ENCODE results near the gene ZNF277. TPM values are rescaled to one million over a fixed set of nuclear protein-coding genes. Genes with fewer than 3 reads are reported as not detected.

Gene ZNF277
- polyA plus RNA-seq, 2 donors, result 10.3 to 14.5 TPM

GRCh38 chr7:112167147-112167546 is 39.3 kb upstream of the ZNF277 start:
- 79 to 83% methylated on average over 3 of the region's 3 CpGs for WGBS, 2 donors
- Histone ChIP-seq H3K9me3 (ENCODE audit: control insufficient read depth in 2 of 2, insufficient read depth in 1 of 2, low read depth in 1 of 2, low read length in 1 of 2) (no peaks in the 10 kb centered on the region), H3K36me3 (ENCODE audit: control insufficient read depth in 2 of 2, insufficient read depth in 2 of 2, low read length in 1 of 2) (no peaks in the 10 kb centered on the region), H3K27me3 (ENCODE audit: control insufficient read depth in 1 of 2, insufficient read depth in 2 of 2, low read length in 2 of 2) (no peaks in the 10 kb centered on the region), H3K27ac (ENCODE audit: low read depth in 2 of 2, low read length in 1 of 2) (no peak overlapping the region), H3K4me1 (ENCODE audit: control insufficient read depth in 2 of 2, insufficient read depth in 2 of 2, low read length in 1 of 2) (no peaks in the 10 kb centered on the region), H3K4me3 (ENCODE audit: low read depth in 1 of 2, low read length in 2 of 2) (no peak overlapping the region)

- Histone ChIP-seq H3K4me3 (ENCODE audit: low read depth in 1 of 2, low read length in 2 of 2) (no peak overlapping the region), H3K27ac (ENCODE audit: low read depth in 2 of 2, low read length in 1 of 2) (no peak overlapping the region), H3K36me3 (ENCODE audit: control insufficient read depth in 2 of 2, insufficient read depth in 2 of 2, low read length in 1 of 2) (no peaks in the 10 kb centered on the region), H3K27me3 (ENCODE audit: control insufficient read depth in 1 of 2, insufficient read depth in 2 of 2, low read length in 2 of 2) (no peaks in the 10 kb centered on the region), H3K4me1 (ENCODE audit: control insufficient read depth in 2 of 2, insufficient read depth in 2 of 2, low read length in 1 of 2) (no peaks in the 10 kb centered on the region), H3K9me3 (ENCODE audit: control insufficient read depth in 2 of 2, insufficient read depth in 1 of 2, low read depth in 1 of 2, low read length in 1 of 2) (no peaks in the 10 kb centered on the region)
- WGBS, 2 donors, result 87 to 93% methylated on average over 2 of the region's 2 CpGs
Measured at GRCh38 chr7:112168915-112169314, 37.6 kb upstream of the ZNF277 start.

GRCh38 chr7:112171673-112172072 is 34.8 kb upstream of the ZNF277 start:
- H3K4me3 ChIP-seq (ENCODE audit: low read depth in 1 of 2, low read length in 2 of 2), result no peak overlapping the region
- WGBS, 2 donors, result 96 to 100% methylated on average over 1 of the region's 1 CpG
- no peak overlapping the region for H3K27ac ChIP-seq (ENCODE audit: low read depth in 2 of 2, low read length in 1 of 2)
- H3K36me3 ChIP-seq (ENCODE audit: control insufficient read depth in 2 of 2, insufficient read depth in 2 of 2, low read length in 1 of 2), result no peaks in the 10 kb centered on the region
- H3K4me1 ChIP-seq (ENCODE audit: control insufficient read depth in 2 of 2, insufficient read depth in 2 of 2, low read length in 1 of 2), result no peaks in the 10 kb centered on the region
- H3K27me3 ChIP-seq (ENCODE audit: control insufficient read depth in 1 of 2, insufficient read depth in 2 of 2, low read length in 2 of 2), result no peaks in the 10 kb centered on the region
- H3K9me3 ChIP-seq (ENCODE audit: control insufficient read depth in 2 of 2, insufficient read depth in 1 of 2, low read depth in 1 of 2, low read length in 1 of 2), result no peaks in the 10 kb centered on the region

GRCh38 chr7:112172870-112173567 is 33.5 kb upstream of the ZNF277 start:
- H3K9me3 ChIP-seq (ENCODE audit: control insufficient read depth in 2 of 2, insufficient read depth in 1 of 2, low read depth in 1 of 2, low read length in 1 of 2), result no peaks in the 10 kb centered on the region
- H3K27ac ChIP-seq (ENCODE audit: low read depth in 2 of 2, low read length in 1 of 2), result no peak overlapping the region
- no peaks in the 10 kb centered on the region for H3K4me1 ChIP-seq (ENCODE audit: control insufficient read depth in 2 of 2, insufficient read depth in 2 of 2, low read length in 1 of 2)
- no peaks in the 10 kb centered on the region for H3K36me3 ChIP-seq (ENCODE audit: control insufficient read depth in 2 of 2, insufficient read depth in 2 of 2, low read length in 1 of 2)
- no peak overlapping the region for H3K4me3 ChIP-seq (ENCODE audit: low read depth in 1 of 2, low read length in 2 of 2)
- H3K27me3 ChIP-seq (ENCODE audit: control insufficient read depth in 1 of 2, insufficient read depth in 2 of 2, low read length in 2 of 2), result no peaks in the 10 kb centered on the region
- 73 to 76% methylated on average over 8 of the region's 8 CpGs for WGBS, 2 donors

- WGBS, 2 donors, result 70 to 78% methylated on average over 4 of the region's 4 CpGs
- Histone ChIP-seq H3K27me3 (ENCODE audit: control insufficient read depth in 1 of 2, insufficient read depth in 2 of 2, low read length in 2 of 2) (no peaks in the 10 kb centered on the region), H3K27ac (ENCODE audit: low read depth in 2 of 2, low read length in 1 of 2) (no peak overlapping the region), H3K4me1 (ENCODE audit: control insufficient read depth in 2 of 2, insufficient read depth in 2 of 2, low read length in 1 of 2) (no peaks in the 10 kb centered on the region), H3K36me3 (ENCODE audit: control insufficient read depth in 2 of 2, insufficient read depth in 2 of 2, low read length in 1 of 2) (no peaks in the 10 kb centered on the region), H3K9me3 (ENCODE audit: control insufficient read depth in 2 of 2, insufficient read depth in 1 of 2, low read depth in 1 of 2, low read length in 1 of 2) (no peaks in the 10 kb centered on the region), H3K4me3 (ENCODE audit: low read depth in 1 of 2, low read length in 2 of 2) (no peak overlapping the region)
Measured at GRCh38 chr7:112173568-112173905, 33.0 kb upstream of the ZNF277 start.

GRCh38 chr7:112174192-112174591 is 32.3 kb upstream of the ZNF277 start:
- no peaks in the 10 kb centered on the region for H3K27me3 ChIP-seq (ENCODE audit: control insufficient read depth in 1 of 2, insufficient read depth in 2 of 2, low read length in 2 of 2)
- no peaks in the 10 kb centered on the region for H3K9me3 ChIP-seq (ENCODE audit: control insufficient read depth in 2 of 2, insufficient read depth in 1 of 2, low read depth in 1 of 2, low read length in 1 of 2)
- no peak overlapping the region for H3K4me3 ChIP-seq (ENCODE audit: low read depth in 1 of 2, low read length in 2 of 2)
- no peaks in the 10 kb centered on the region for H3K36me3 ChIP-seq (ENCODE audit: control insufficient read depth in 2 of 2, insufficient read depth in 2 of 2, low read length in 1 of 2)
- no peak overlapping the region for H3K27ac ChIP-seq (ENCODE audit: low read depth in 2 of 2, low read length in 1 of 2)
- no peaks in the 10 kb centered on the region for H3K4me1 ChIP-seq (ENCODE audit: control insufficient read depth in 2 of 2, insufficient read depth in 2 of 2, low read length in 1 of 2)
- WGBS, 2 donors, result 88 to 90% methylated on average over 3 of the region's 3 CpGs

GRCh38 chr7:112176241-112176640 is 30.3 kb upstream of the ZNF277 start:
- WGBS, 2 donors, result 71 to 87% methylated on average over 2 of the region's 2 CpGs
- Histone ChIP-seq H3K4me3 (ENCODE audit: low read depth in 1 of 2, low read length in 2 of 2) (no peak overlapping the region), H3K9me3 (ENCODE audit: control insufficient read depth in 2 of 2, insufficient read depth in 1 of 2, low read depth in 1 of 2, low read length in 1 of 2) (no peaks in the 10 kb centered on the region), H3K4me1 (ENCODE audit: control insufficient read depth in 2 of 2, insufficient read depth in 2 of 2, low read length in 1 of 2) (no peaks in the 10 kb centered on the region), H3K36me3 (ENCODE audit: control insufficient read depth in 2 of 2, insufficient read depth in 2 of 2, low read length in 1 of 2) (no peaks in the 10 kb centered on the region), H3K27ac (ENCODE audit: low read depth in 2 of 2, low read length in 1 of 2) (no peak overlapping the region), H3K27me3 (ENCODE audit: control insufficient read depth in 1 of 2, insufficient read depth in 2 of 2, low read length in 2 of 2) (no peaks in the 10 kb centered on the region)

GRCh38 chr7:112176693-112177415 is 29.6 kb upstream of the ZNF277 start:
- 92 to 94% methylated on average over 5 of the region's 5 CpGs for WGBS, 2 donors
- no peak overlapping the region for H3K4me3 ChIP-seq (ENCODE audit: low read depth in 1 of 2, low read length in 2 of 2)
- H3K9me3 ChIP-seq (ENCODE audit: control insufficient read depth in 2 of 2, insufficient read depth in 1 of 2, low read depth in 1 of 2, low read length in 1 of 2), result no peaks in the 10 kb centered on the region
- H3K27me3 ChIP-seq (ENCODE audit: control insufficient read depth in 1 of 2, insufficient read depth in 2 of 2, low read length in 2 of 2), result no peaks in the 10 kb centered on the region
- H3K27ac ChIP-seq (ENCODE audit: low read depth in 2 of 2, low read length in 1 of 2), result no peak overlapping the region
- H3K36me3 ChIP-seq (ENCODE audit: control insufficient read depth in 2 of 2, insufficient read depth in 2 of 2, low read length in 1 of 2), result no peaks in the 10 kb centered on the region
- H3K4me1 ChIP-seq (ENCODE audit: control insufficient read depth in 2 of 2, insufficient read depth in 2 of 2, low read length in 1 of 2), result no peaks in the 10 kb centered on the region

GRCh38 chr7:112180223-112180622 is 26.3 kb upstream of the ZNF277 start:
- no peak overlapping the region for H3K27ac ChIP-seq (ENCODE audit: low read depth in 2 of 2, low read length in 1 of 2)
- no peaks in the 10 kb centered on the region for H3K27me3 ChIP-seq (ENCODE audit: control insufficient read depth in 1 of 2, insufficient read depth in 2 of 2, low read length in 2 of 2)
- 79 to 81% methylated on average over 4 of the region's 4 CpGs for WGBS, 2 donors

GRCh38 chr7:112182749-112183148 is 23.7 kb upstream of the ZNF277 start:
- Histone ChIP-seq H3K27ac (ENCODE audit: low read depth in 2 of 2, low read length in 1 of 2) (no peak overlapping the region), H3K4me1 (ENCODE audit: control insufficient read depth in 2 of 2, insufficient read depth in 2 of 2, low read length in 1 of 2) (no peaks in the 10 kb centered on the region), H3K36me3 (ENCODE audit: control insufficient read depth in 2 of 2, insufficient read depth in 2 of 2, low read length in 1 of 2) (no peaks in the 10 kb centered on the region), H3K9me3 (ENCODE audit: control insufficient read depth in 2 of 2, insufficient read depth in 1 of 2, low read depth in 1 of 2, low read length in 1 of 2) (no peaks in the 10 kb centered on the region), H3K4me3 (ENCODE audit: low read depth in 1 of 2, low read length in 2 of 2) (no peak overlapping the region), H3K27me3 (ENCODE audit: control insufficient read depth in 1 of 2, insufficient read depth in 2 of 2, low read length in 2 of 2) (no peaks in the 10 kb centered on the region)
- WGBS, 2 donors, result 79 to 81% methylated on average over 5 of the region's 5 CpGs

More at GRCh38 chr7:112180223-112180622, 26.3 kb upstream of the ZNF277 start:
- no peaks in the 10 kb centered on the region for H3K4me1 ChIP-seq (ENCODE audit: control insufficient read depth in 2 of 2, insufficient read depth in 2 of 2, low read length in 1 of 2)
- no peak overlapping the region for H3K4me3 ChIP-seq (ENCODE audit: low read depth in 1 of 2, low read length in 2 of 2)
- no peaks in the 10 kb centered on the region for H3K36me3 ChIP-seq (ENCODE audit: control insufficient read depth in 2 of 2, insufficient read depth in 2 of 2, low read length in 1 of 2)
- H3K9me3 ChIP-seq (ENCODE audit: control insufficient read depth in 2 of 2, insufficient read depth in 1 of 2, low read depth in 1 of 2, low read length in 1 of 2), result no peaks in the 10 kb centered on the region

Measured in esophagus (tissue), 2 donors.